Cortex of kidney (tissue), 1 donor: ENCODE results near the gene WBP1L.
"Not testable (repeated sequence)": the region's sequence is repeated elsewhere in the genome, so short reads cannot be mapped to it uniquely, and the experiment has no call there.

Experiments
- DNase-seq: peaks from one replicate; lab custom pipeline; 2025; lab: John Stamatoyannopoulos, UW

The WBP1L gene

DNA sequence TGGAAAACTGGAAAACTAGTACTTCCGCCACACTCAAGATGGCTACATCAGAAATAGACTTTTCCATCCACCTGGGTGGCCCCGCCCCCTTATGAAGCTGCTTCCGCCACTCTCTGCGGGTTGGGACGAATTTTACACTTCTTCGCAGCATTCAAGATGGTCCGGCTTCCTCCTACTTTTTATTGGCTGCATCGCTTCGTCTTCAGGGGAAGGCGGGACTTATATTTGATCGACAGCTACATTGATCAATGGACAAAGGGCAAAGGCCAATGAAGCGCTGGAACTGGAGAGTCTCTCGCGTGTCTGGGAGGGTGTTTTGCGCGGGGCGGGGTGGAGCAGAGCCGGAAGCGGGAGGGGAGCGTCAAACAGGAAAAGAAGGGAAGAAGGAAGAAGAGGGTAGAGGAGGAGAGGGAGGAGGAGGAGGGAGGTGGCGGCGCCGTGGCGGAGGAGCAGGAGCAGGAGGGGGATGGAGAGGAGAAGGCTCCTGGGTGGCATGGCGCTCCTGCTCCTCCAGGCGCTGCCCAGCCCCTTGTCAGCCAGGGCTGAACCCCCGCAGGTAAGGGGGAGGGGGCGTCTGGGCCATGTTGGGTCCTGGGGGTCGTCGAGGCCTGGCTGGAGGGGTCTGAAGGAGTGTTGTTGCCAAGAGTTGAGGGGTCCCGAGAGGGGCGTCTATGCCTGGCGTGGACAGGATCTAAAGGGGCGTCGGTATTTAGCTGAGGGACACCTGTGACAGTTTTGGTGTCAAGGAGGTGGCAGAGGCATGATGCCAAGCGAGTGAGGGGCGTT is at the start of gene WBP1L:
Gene WBP1L, plus strand, starts transcription at position 361 of the 786 bp plus-strand sequence. Its CDS starts 106 bp downstream, at position 467.
- DNase-seq = no peak

GRCh38 chr10:102695401-102695800 is 48.3 kb upstream of the WBP1L start:
- DNase-seq = not testable (repeated sequence)

GRCh38 chr10:102696736-102697135 is 47.0 kb upstream of the WBP1L start:
- DNase-seq = no peak

DNA sequence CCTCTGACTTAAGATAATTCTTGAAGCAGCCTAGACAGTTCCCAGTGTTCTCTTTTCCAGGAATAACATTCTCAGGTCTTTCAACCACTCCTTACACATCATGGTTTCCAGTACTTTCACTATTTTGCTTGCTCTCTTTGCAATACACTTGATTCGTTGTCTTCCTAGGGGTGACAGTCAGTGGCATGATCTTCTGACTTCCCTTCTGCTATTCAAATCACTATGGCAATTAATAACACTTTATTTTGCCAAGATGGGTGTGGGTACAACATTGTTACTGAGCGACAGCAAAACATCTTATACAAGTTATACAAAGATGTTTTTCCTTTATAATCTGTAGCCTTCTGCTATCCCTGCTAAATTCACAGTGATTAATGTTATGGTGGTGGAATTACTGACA is 44.9 kb upstream of the WBP1L start:
- no peak for DNase-seq

DNA sequence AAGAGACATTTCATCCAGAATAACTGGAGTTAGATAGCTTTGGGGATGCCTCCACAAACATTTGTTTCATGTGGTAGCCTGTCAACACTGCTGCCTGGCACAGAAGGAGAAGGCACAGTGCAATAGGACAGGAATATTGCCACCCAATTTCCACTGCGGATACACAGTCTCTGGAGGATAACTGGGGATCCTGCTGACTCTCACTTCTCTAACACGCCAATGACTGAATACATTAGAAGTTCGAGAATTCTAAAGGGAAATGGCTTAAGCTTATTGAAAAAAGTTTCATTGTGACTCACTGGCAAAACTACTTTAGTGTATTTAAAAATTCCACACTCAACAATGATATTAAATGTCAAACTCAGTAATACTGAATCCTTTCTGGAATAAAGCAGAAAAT is 42.5 kb upstream of the WBP1L start:
- DNase-seq = no peak

GRCh38 chr10:102701796-102702195 is 42.0 kb upstream of the WBP1L start:
- DNase-seq = no peak

DNA sequence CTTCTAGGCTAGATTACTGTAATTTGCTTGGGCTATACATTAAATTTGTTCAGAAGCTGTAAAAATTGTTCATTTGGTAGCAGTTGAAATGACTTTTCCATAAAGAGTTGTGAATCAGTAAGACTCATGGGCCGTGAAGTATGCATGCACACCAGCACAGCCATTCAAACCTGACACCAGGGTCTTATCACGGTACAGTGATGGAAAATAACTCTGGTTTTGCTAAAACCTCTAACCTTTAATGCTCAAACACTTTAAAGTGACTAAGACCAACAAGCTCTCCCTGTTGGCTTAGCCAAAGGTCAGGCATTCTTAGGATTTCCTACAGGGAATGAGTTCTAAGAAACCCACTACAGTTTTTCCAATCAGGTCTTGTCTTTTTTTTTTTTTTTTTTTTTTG is 41.0 kb upstream of the WBP1L start:
- DNase-seq = no peak

GRCh38 chr10:102704915-102705314 is 38.8 kb upstream of the WBP1L start:
- no peak for DNase-seq

DNA sequence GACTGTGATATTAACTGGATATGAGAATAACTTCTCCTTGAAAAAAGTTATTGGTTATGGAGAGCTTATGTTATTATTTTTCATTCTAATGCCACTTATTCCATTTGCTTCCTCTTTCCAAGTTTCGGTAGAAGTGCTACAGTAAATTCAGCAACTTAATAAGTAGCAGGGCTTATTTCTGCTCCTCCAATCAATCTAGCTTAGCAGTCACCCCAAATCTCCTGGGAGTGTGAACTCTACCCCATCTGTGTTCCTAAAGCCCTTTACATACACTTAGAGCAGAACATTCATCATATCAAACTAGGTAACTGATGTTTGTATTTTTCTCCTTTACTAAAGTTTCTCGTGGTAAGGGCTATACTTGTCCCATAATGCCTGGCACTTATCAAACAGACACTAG is 38.2 kb upstream of the WBP1L start:
- DNase-seq = no peak

GRCh38 chr10:102710609-102711008 is 33.1 kb upstream of the WBP1L start:
- DNase-seq = no peak

GRCh38 chr10:102712089-102712488 is 31.7 kb upstream of the WBP1L start:
- no peak for DNase-seq

- DNase-seq = no peak
These were observed 30.8 kb upstream of the WBP1L start for GRCh38 chr10:102712843-102713538.

- DNase-seq = no peak
These were observed 30.3 kb upstream of the WBP1L start for GRCh38 chr10:102713539-102713813.

- peak; percentile 89 for DNase-seq
These were observed 29.7 kb upstream of the WBP1L start, which contains the start of gene ARL3 for GRCh38 chr10:102713814-102714620. Gene ARL3, minus strand, starts transcription at chr10:102714397. Its CDS starts 122 bp downstream, at chr10:102714275.

- DNase-seq = no peak
These were observed 28.9 kb upstream of the WBP1L start, which contains the start of gene SFXN2 for GRCh38 chr10:102714621-102715455. Gene SFXN2, plus strand, starts transcription at chr10:102714636. Its CDS starts 12,001 bp downstream, at chr10:102726637.

GRCh38 chr10:102715880-102716279 is 27.9 kb upstream of the WBP1L start:
- DNase-seq = no peak

GRCh38 chr10:102716900-102717565 is 26.7 kb upstream of the WBP1L start:
- DNase-seq = not testable (repeated sequence)

DNA sequence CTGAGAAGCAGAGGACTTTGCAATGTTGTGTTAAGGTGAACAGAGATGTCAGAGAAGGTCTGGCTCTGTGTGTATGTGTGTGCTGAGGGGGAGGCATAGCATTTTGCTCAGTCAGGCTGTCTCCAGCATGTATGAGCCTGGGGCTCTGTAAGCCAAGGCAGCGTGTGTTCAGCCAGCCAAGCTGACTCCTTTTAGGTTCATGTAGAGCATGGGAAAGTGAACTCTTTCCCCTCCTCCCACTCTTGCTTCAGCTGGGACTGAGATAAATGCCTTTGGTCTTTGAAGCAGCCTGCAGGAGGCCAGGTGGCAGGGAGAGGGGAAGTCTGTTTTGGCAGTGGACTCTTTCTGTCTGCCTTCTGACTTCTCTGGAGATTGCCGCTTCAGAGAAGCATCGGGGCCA is 25.5 kb upstream of the WBP1L start:
- DNase-seq = no peak

- no peak for DNase-seq
These were observed 23.4 kb upstream of the WBP1L start for GRCh38 chr10:102720337-102720736.

DNA sequence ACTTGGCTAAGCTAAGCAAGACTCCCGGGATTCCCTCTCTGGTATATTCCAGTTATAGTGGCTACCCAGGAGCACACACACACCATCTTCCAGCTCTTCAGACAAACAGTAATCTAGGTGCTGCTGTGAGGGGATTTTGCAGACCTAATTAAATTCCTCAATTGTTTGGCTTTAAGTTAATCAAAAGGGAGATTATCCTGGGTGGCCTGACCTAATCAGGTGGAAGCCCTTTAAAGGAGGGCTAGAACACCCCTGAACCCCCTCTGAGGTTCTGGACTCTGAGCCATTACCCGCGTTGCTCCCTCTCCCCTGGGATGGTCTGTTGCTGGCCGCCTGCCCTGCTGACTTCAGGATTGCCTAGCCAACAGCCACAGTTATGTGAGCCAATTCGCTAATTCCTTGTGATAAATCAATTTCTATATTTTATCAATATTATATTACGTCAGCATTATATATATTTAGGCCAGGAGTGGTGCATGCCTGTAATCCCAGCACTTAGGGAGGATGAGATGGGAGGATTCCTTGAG is 22.9 kb upstream of the WBP1L start:
- no peak for DNase-seq

DNA sequence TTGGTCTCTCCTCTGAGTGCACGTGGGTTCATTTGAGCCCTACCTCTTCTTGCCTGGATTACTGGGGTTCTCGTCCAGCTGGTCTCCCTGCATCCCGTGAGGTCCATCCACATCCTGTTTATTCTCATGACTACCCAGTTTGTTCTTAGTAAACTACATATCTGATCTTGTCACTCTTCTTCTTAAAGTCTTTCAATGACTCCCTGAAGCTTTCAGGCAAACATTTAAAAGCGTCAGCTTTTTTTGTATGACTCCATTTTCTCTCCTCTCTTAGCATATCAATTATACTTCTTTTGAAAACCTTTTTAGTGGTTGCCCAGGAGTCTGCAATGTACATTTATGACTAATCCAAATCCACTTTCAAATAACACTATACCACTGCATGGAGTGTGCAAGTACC is 21.8 kb upstream of the WBP1L start:
- no peak for DNase-seq
